ENCODE results near the gene AGO3.

AGO3 gene

DNA sequence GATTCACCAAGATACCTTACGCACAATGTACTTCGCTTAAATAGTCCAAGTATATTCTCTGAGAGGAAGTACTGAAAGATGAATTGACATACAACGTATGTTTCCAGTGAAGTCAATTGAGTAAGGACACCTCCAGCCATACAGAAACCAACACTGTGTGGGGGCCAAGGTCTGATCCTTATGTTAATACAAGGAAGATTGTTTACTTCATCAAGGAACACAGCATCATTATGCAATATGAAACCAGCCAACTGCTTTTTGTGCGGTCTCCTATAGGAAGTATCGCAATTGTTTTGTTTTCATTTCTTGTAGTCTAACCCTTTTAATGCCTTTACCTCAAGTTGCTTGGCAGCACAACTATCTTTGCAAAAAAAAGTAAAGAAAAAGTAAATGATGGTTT is 124.8 kb downstream of the AGO3 start:
- Mint-ChIP-seq H3K36me3 (peaks cover 4% of the 10 kb centered on the region), H3K27me3 (no peaks in the 10 kb centered on the region)

DNA sequence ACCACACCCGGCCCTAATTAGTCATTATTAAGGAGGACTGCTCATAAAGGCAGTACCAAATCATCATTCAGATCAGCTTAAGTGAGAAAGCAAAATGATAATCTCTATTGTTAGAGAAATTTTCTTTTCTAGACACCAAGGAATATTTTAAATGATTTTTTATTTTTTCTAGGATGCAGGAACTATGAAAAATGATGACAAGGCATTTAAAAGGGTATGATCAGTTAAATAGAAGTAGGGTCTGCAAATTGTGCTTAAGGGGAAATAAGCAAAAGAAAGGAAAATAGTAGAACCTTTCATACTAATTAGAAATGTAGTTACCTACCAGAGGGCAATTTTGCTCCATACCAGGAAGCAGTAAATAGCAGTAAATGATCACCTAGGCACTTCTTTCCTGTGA is 131.4 kb downstream of the AGO3 start:
- no peak overlapping the region for H3K4me3 Mint-ChIP-seq
- no peak for DNase-seq
- H3K27ac Mint-ChIP-seq: no peak overlapping the region
- no peaks in the 10 kb centered on the region for H3K4me1 Mint-ChIP-seq
- no peaks in the 10 kb centered on the region for H3K36me3 Mint-ChIP-seq
- no peaks in the 10 kb centered on the region for H3K9me3 Mint-ChIP-seq
- no peaks in the 10 kb centered on the region for H3K27me3 Mint-ChIP-seq
- CTCF ChIA-PET: interaction anchor here (0.7 kb wide), 1 partner anchor 233 kb away, joined by 4 read pairs; no protein-coding TSS in a partner anchor

More for the DNA sequence above, 124.8 kb downstream of the AGO3 start:
- DNase-seq: no peak
- CTCF ChIA-PET: no interaction called here
- Mint-ChIP-seq H3K9me3 (no peaks in the 10 kb centered on the region), H3K4me3 (no peak overlapping the region), H3K4me1 (no peaks in the 10 kb centered on the region), H3K27ac (no peak overlapping the region)

DNA sequence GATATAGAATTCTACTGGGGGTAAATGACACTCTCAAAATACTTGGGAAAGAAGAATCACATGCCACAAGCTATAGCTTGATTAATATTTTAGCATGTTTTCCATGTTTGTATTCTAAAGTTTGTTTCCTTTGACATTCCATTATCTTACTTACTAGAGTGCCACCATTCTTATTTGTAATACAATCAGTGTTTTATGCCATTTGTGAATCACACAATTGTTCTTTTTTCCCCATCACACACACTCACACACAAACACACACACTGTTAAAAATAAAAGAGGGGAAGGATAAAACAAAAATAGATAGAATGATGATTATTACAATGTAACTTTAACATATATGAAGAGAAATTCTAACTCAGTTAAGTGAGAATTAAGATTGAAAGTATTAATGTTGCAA is 137.0 kb downstream of the AGO3 start:
- H3K27ac Mint-ChIP-seq: no peak overlapping the region
- H3K4me1 Mint-ChIP-seq: no peaks in the 10 kb centered on the region
- H3K36me3 Mint-ChIP-seq: no peaks in the 10 kb centered on the region
- no peaks in the 10 kb centered on the region for H3K27me3 Mint-ChIP-seq
- no peaks in the 10 kb centered on the region for H3K9me3 Mint-ChIP-seq
- CTCF ChIA-PET: no interaction called here
- DNase-seq: no peak
- no peak overlapping the region for H3K4me3 Mint-ChIP-seq

DNA sequence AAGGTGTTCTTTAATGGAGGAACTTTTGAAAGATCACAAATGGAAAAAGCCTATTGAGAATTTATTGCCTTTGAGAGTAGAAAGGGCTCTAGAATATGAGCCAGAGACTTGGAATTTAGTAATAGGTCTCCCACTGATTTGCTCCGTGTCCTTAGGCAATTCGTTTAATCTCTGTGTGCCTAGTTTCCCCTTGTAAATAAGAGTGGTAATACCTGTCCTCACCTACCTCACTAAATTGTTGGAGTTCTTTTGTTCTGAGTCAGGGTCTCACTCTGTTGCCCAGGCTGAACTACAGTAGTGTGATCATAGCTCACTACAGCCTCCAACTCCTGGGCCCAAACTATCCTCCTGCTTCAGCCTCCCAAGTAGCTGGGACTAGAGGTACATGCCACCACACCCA is 138.0 kb downstream of the AGO3 start:
- CTCF ChIA-PET: interaction anchor here (0.7 kb wide), 1 partner anchor 11 kb away, joined by 3 read pairs; no protein-coding TSS in a partner anchor
- no peaks in the 10 kb centered on the region for H3K36me3 Mint-ChIP-seq
- H3K27ac Mint-ChIP-seq: no peak overlapping the region
- no peak overlapping the region for H3K4me3 Mint-ChIP-seq
- H3K4me1 Mint-ChIP-seq: no peaks in the 10 kb centered on the region
- no peak for DNase-seq
- no peaks in the 10 kb centered on the region for H3K27me3 Mint-ChIP-seq
- H3K9me3 Mint-ChIP-seq: no peaks in the 10 kb centered on the region

DNA sequence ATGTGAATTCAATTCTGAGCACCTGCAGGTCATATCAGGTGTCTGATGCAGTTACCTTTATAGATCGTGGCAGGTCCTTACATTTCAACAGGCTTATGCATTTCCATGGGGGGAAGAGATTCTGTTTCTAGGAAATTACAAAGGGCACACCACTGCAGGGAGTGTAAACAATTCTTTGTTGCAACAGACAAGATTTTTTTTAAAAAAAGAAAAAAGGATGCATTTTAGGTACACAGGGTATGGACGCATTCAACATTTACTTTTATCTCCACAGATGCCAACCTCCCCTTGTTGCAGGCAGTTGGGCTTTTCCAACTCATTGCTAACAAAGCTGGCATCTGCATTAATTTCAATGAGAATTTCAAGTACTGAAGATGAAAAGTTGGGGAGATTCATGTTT is 139.4 kb downstream of the AGO3 start:
- Mint-ChIP-seq H3K27me3 (no peaks in the 10 kb centered on the region), H3K36me3 (no peaks in the 10 kb centered on the region), H3K9me3 (no peaks in the 10 kb centered on the region), H3K4me1 (no peaks in the 10 kb centered on the region), H3K4me3 (no peak overlapping the region), H3K27ac (no peak overlapping the region)
- CTCF ChIA-PET: no interaction called here
- DNase-seq: no peak

DNA sequence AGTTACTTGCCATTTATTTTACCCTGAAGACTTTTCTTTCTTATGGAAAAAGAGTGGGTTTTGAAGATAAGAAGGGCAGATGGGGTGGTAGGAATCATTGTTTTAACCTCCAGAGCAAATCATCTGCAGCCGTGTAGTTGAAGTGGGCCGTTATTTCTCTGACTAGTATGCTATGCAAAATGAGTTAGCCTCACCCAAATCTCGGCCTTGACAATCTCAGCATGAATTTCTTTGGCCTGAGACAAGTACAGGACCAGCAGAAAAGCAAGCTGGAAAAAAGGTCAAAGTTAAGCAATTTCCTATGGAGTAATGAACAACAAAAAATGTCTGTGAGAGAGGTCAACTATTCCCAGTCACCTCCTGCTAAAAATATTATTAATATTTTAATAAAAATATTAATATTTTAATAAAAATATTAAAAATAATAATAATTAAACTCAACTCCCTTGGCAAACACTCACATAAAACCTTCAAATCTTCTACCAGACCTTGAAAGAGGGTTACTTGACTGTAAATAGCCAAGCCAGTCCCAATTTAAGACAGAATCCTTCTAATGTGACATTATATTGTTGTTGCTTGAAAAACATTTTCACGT is 146.2 kb downstream of the AGO3 start:
- Mint-ChIP-seq H3K4me3 (no peak overlapping the region), H3K4me1 (no peaks in the 10 kb centered on the region), H3K36me3 (no peaks in the 10 kb centered on the region), H3K9me3 (no peaks in the 10 kb centered on the region), H3K27ac (no peak overlapping the region), H3K27me3 (peaks cover 8% of the 10 kb centered on the region)
- DNase-seq: no peak
- CTCF ChIA-PET: no interaction called here

DNA sequence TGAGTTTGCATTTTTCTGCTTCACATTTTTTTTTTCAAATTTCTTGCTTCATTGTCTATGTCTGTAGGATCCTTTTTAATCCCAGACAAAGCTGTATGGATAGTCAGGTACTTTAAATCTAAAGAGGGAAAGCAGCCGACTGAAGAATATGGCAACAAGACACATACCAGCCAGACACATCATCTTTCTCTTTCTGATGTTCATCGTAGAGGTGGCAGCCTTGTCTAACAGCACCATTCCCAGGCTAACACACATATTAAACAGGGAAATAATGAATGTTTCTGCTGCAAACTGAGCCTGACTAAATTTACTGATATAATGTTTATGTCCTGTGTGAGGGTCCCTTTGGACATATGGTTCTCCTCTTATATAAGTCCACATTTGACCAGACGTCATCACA is 149.3 kb downstream of the AGO3 start:
- CTCF ChIA-PET: no interaction called here
- H3K4me1 Mint-ChIP-seq: no peaks in the 10 kb centered on the region
- no peaks in the 10 kb centered on the region for H3K36me3 Mint-ChIP-seq
- no peak overlapping the region for H3K4me3 Mint-ChIP-seq
- peaks cover 40% of the 10 kb centered on the region for H3K27me3 Mint-ChIP-seq
- no peaks in the 10 kb centered on the region for H3K9me3 Mint-ChIP-seq
- H3K27ac Mint-ChIP-seq: no peak overlapping the region
- DNase-seq: no peak

DNA sequence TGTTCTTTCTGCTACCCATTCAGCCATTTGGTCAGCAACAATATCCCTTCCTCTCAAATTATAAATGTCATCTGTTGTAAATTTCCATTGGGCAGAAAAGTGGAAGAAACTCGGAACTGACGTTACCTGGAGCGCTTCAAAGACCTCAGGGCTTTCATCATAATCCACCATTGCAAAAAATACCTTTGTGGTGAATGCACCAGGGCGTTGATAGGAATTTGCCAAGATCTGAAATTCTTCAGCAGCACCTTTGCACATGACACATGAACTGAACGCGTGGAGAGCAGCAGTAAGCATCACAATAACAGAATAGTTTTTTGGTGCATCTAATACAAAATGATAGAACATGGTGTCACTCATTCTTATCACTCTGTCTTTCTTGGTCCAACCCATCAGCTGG is 149.9 kb downstream of the AGO3 start:
- no peak overlapping the region for H3K27ac Mint-ChIP-seq
- CTCF ChIA-PET: no interaction called here
- H3K4me3 Mint-ChIP-seq: no peak overlapping the region
- H3K9me3 Mint-ChIP-seq: no peaks in the 10 kb centered on the region
- H3K27me3 Mint-ChIP-seq: peaks cover 45% of the 10 kb centered on the region
- no peaks in the 10 kb centered on the region for H3K4me1 Mint-ChIP-seq
- no peak for DNase-seq
- no peaks in the 10 kb centered on the region for H3K36me3 Mint-ChIP-seq

DNA sequence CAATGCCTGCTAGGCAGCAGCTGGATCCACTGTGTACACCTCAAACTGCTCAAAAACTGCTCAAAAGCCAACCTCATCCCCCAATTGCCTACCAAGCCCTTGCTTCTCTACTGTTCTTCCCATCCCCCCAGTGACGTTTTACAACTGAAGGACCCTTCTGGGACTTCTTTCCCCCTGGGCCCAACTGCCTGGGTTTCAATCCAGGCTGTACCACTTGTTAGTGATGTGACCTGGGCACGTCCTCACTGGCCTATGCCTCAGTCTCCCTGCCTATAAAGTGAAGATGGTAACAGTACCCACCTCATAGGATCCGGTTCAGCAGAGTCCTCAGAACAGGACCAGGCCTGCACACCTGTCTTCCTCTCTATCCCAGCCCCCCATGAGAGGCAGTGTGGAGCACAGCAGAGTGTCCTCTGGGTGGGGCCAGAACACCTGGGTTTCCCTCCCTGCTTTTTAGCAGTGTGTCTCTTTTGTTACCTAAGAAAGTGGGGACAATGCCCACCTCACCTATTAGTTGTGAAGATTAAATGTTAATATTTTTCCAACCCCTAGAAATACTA is 151.1 kb downstream of the AGO3 start:
- Mint-ChIP-seq H3K36me3 (no peaks in the 10 kb centered on the region), H3K27me3 (peaks cover 57% of the 10 kb centered on the region), H3K27ac (no peak overlapping the region), H3K4me1 (peaks cover 1% of the 10 kb centered on the region), H3K9me3 (no peaks in the 10 kb centered on the region), H3K4me3 (no peak overlapping the region)
- CTCF ChIA-PET: no interaction called here
- no peak for DNase-seq

DNA sequence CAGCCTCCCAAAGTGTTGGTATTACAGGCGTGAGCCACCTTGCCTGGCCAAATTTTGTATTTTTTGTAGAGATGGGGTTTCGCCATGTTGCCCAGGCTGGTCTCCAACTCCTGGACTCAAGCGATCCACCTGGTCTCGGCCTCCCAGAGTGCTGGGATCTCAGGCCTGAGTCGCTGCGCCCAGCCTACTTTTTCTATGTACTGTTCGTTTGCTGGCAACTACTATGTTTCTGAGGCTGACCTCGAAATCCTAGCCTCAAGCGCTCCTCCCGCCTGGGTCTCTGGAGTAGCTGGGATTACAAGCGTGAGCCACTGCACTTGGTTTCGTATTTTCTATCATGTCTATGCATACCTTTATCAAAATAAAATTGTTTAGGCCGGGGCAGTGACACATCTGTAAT is 152.3 kb downstream of the AGO3 start:
- H3K4me1 Mint-ChIP-seq: peaks cover 4% of the 10 kb centered on the region
- no peak overlapping the region for H3K27ac Mint-ChIP-seq
- CTCF ChIA-PET: interaction anchor here (0.6 kb wide), 1 partner anchor 123 kb away, joined by 3 read pairs; no protein-coding TSS in a partner anchor
- no peak for DNase-seq
- peaks cover 61% of the 10 kb centered on the region for H3K27me3 Mint-ChIP-seq
- no peak overlapping the region for H3K4me3 Mint-ChIP-seq
- H3K9me3 Mint-ChIP-seq: no peaks in the 10 kb centered on the region
- no peaks in the 10 kb centered on the region for H3K36me3 Mint-ChIP-seq

DNA sequence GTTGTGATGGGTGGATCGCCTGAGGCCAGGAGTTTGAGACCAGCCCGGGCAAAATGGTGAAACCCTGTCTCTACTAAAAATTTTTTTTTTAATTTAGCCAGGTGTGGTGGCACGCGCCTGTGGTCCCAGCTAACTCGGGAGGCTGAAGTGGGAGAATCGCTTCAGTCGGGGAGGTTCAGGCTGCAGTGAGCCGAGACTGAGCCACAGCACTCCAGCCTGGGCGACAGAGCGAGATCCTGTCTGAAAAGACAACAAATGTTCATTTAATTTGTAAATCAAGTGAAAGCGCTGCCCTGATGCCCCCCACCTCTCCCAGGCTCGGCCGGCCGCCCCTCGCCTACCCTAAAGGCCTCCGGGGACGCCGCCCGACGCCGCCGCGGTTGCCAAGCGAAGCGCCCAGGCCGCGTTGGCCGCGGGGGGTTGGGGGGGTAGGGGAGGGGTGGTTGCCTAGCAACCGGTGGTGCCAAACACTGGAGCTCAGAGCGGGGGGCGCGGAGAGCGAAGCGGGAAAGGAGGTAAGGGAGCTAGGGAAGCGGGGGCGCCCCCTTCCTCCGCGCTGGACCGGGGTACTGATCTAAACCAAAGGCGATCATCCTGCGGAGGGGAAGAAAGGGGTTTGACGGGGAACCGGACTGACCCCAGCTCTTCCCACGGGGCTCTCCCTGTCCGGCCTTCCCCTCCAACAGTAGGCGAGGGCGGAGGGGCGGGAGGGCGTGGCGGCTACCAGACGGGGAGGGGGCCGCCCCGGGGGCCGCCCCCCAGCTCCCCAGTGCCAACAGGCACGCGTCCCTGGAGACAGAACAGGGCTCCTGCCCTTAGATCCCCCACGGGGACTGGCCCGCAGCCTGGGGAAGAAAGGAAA is 153.0 kb downstream of the AGO3 start, which contains the start of gene TEKT2:
Gene TEKT2 (plus strand): TSS at position 460 of the 862 bp plus-strand sequence. CDS start 828 bp downstream, outside the sequence.
- Mint-ChIP-seq H3K4me3 (no peak within 1 kb of the TSS), H3K4me1 (peaks cover 7% of the 10 kb centered on the region), H3K27me3 (peaks cover 61% of the 10 kb centered on the region), H3K9me3 (no peaks in the 10 kb centered on the region), H3K36me3 (no peaks in the 10 kb centered on the region), H3K27ac (no peak within 1 kb of the TSS)
- DNase-seq: no peak
- CTCF ChIA-PET: interaction anchor here (0.6 kb wide), 1 partner anchor 124 kb away, joined by 3 read pairs; no protein-coding TSS in a partner anchor

DNA sequence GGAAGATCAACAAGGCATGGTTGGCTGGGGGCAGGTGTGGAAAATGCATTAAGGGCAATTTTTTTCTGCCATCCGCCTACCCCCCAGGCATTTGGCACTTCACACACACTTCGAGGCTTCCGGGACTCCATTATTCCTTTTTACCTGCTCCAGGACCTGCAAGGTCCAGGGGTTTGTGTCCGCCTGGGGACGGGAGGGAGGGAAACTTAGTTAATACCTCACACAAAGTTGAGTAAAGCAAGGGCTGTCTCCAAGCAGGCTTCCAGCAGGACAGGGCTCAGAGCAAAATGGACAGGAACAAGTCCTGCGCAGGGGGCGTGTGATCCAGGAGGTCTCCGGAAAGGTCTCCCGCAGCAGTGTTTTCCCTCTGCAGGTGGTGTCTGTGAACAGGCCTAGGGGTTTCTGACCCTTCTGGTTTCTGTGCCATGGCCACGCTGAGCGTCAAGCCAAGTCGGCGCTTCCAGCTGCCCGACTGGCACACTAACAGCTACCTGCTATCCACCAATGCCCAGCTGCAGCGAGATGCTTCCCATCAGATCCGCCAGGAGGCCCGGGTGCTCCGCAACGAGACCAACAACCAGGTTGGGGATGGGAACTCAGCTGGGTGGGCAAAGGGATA is 153.7 kb downstream of the AGO3 start:
- H3K27ac Mint-ChIP-seq: no peak overlapping the region
- peaks cover 57% of the 10 kb centered on the region for H3K27me3 Mint-ChIP-seq
- peaks cover 12% of the 10 kb centered on the region for H3K4me1 Mint-ChIP-seq
- no peaks in the 10 kb centered on the region for H3K9me3 Mint-ChIP-seq
- no peak for DNase-seq
- H3K4me3 Mint-ChIP-seq: no peak overlapping the region
- CTCF ChIA-PET: no interaction called here
- H3K36me3 Mint-ChIP-seq: peaks cover 2% of the 10 kb centered on the region

DNA sequence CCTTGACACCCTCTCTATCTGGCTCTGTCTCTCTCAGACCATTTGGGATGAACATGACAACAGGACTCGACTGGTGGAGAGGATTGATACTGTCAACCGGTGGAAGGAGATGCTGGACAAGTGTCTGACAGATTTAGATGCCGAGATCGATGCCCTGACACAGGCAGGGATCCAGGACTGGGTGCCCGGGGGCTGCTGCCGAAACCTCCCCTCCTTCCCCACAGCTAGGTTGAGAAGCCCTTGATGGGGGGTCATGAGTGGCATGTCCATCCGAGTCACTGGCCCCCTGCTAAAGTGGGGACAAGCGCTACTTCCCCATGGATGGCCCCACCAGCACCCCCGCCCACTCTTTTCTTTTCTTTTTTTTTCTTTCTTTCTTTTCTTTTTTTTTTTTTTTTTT is 154.2 kb downstream of the AGO3 start:
- CTCF ChIA-PET: no interaction called here
- DNase-seq: no peak

More for the DNA sequence above, 154.2 kb downstream of the AGO3 start:
- H3K4me1 Mint-ChIP-seq: peaks cover 17% of the 10 kb centered on the region
- H3K27ac Mint-ChIP-seq: no peak overlapping the region
- H3K36me3 Mint-ChIP-seq: peaks cover 6% of the 10 kb centered on the region
- H3K4me3 Mint-ChIP-seq: no peak overlapping the region
- H3K9me3 Mint-ChIP-seq: no peaks in the 10 kb centered on the region
- peaks cover 57% of the 10 kb centered on the region for H3K27me3 Mint-ChIP-seq
